CD4-positive, alpha-beta T cell (primary cell): ENCODE data around the gene P2RX5. TPM values are rescaled to one million over a fixed set of nuclear protein-coding genes. Genes with fewer than 3 reads are reported as not detected.

ENCODE experiments used
- ATAC-seq: fragments of 200-7000 bp; cut with Tn5 transposase; one replicate; pipeline ENCODE4 v1.10.0; 2022; ENCODE audit warnings: mild to moderate bottlenecking; ENCODE audit not compliant: poor library complexity
- CTCF ChIA-PET: fragments of 350-600 bp; sonication (Branson Sonifier 250); formaldehyde crosslinking; loops from one replicate; lab custom pipeline; 2021; ENCODE audit warnings: antibody characterized with exemption, inconsistent platforms; lab: Charles Lee
- POLR2A ChIA-PET: fragments of 350-600 bp; sonication (Branson Sonifier 250); formaldehyde crosslinking; loops from one replicate; lab custom pipeline; 2021; ENCODE audit warnings: antibody characterized with exemption, inconsistent platforms; lab: Charles Lee
- DNase-seq, 14 experiments: peaks; one replicate each; pipeline ENCODE4 v3.0.0-alpha.2; 2013 to 2020; ENCODE audit warnings: mixed read lengths in 2 of 14
- H3K27ac ChIP-seq, 2 donors: one replicate each; pipeline versions ENCODE4 v1.5.1 to v1.7.0; 2013; ENCODE audit warnings: low read length in 2 of 2, low read depth in 1 of 2, mild to moderate bottlenecking in 1 of 2
- H3K27me3 ChIP-seq, 2 experiments: 1 replicate in 1 of 2; 2 replicates in 1 of 2; pipeline versions ENCODE4 v1.6.1 to v1.7.0; 2013; ENCODE audit warnings: low read length in 2 of 2, control low read depth in 1 of 2, mild to moderate bottlenecking in 1 of 2, moderate library complexity in 1 of 2; ENCODE audit not compliant: insufficient read depth in 2 of 2, control insufficient read depth in 1 of 2
- H3K36me3 ChIP-seq: one replicate; pipeline ENCODE4 v1.6.1; 2013; ENCODE audit warnings: low read length, control low read depth; ENCODE audit not compliant: insufficient read depth
- H3K4me1 ChIP-seq: one replicate; pipeline ENCODE4 v1.6.1; 2013; ENCODE audit warnings: low read length, control low read depth; ENCODE audit not compliant: insufficient read depth
- H3K4me3 ChIP-seq: one replicate; pipeline ENCODE4 v1.5.1; 2013; ENCODE audit warnings: mild to moderate bottlenecking, low read length, moderate library complexity
- H3K9me3 ChIP-seq, 2 experiments: 1 replicate in 1 of 2; 2 replicates in 1 of 2; pipeline versions ENCODE4 v1.6.1 to v1.7.0; 2013; ENCODE audit warnings: low read length in 2 of 2, mild to moderate bottlenecking in 2 of 2, control low read depth in 1 of 2, moderate library complexity in 1 of 2; ENCODE audit not compliant: control insufficient read depth in 1 of 2, insufficient read depth in 1 of 2
- H3K27ac Mint-ChIP-seq: one replicate; pipeline ENCODE4 v1.8.0; 2020; ENCODE audit warnings: mixed read lengths
- H3K27me3 Mint-ChIP-seq: one replicate; pipeline ENCODE4 v1.8.0; 2021; ENCODE audit warnings: mixed read lengths
- H3K36me3 Mint-ChIP-seq: one replicate; pipeline ENCODE4 v1.8.0; 2021; ENCODE audit warnings: low read depth, mixed read lengths
- H3K4me1 Mint-ChIP-seq: one replicate; pipeline ENCODE4 v1.8.0; 2021; ENCODE audit warnings: low read depth, mixed read lengths
- H3K4me3 Mint-ChIP-seq: one replicate; pipeline ENCODE4 v1.8.0; 2020; ENCODE audit warnings: mild to moderate bottlenecking, mixed read lengths
- H3K9me3 Mint-ChIP-seq: one replicate; pipeline ENCODE4 v1.8.0; 2020; ENCODE audit warnings: mixed read lengths
- intact Hi-C, 2 experiments: fragments of 100-400 bp; cut with DNase I in 1 of 2; cut with micrococcal nuclease in 1 of 2; formaldehyde crosslinking; loops; one replicate each; pipeline versions ENCODE4 v1.15.1 to v1.9.0; 2023 to 2025; cut with DNase I, micrococcal nuclease
- total RNA-seq, 174 experiments: library from RNA in 2 of 174; stranded (reverse) in 2 of 174; gene quantifications; one replicate each; pipeline ENCODE4 v1.2.3 and lab custom pipeline; 2021 to 2026
- TF ChIP-seq, protein P1 (sequence below): fragments of 200-600 bp; IDR thresholded peaks from one replicate; pipeline ENCODE4 v1.8.0; 2022; ENCODE audit warnings: antibody characterized with exemption, mild to moderate bottlenecking

The P2RX5 gene
- total RNA-seq, 2 experiments from 2014 or later, result 14.3 to 16.0 TPM

DNA sequence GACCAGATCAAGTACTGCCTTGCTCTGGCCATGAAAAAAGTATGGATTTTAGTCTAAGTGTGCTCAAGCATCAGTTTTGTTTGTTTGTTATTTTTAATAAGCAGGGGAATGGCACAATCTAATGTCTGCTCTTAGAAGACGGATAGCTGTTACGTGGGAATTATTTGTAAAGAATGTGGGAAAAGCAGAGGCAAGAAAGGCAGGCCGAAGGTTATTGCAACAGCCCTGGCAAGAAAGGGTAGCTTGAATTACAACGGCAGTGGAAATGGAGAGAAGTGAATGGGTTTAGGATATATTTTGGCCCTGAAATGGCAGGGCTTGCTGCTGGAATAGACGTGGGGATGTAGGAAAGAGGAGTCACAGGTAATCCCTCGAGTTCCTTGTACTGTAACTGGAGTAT, 26.8 kb upstream of the P2RX5 start:
- POLR2A ChIA-PET, result interaction anchor here (0.6 to 5.4 kb wide), 11 partner anchors 11 to 1763 kb away, joined by 3 to 35 read pairs (median 3); partner anchors contain the start of genes ATP2A3, CTNS, DERL2 and EMC6
- TF ChIP-seq, protein P1, sequence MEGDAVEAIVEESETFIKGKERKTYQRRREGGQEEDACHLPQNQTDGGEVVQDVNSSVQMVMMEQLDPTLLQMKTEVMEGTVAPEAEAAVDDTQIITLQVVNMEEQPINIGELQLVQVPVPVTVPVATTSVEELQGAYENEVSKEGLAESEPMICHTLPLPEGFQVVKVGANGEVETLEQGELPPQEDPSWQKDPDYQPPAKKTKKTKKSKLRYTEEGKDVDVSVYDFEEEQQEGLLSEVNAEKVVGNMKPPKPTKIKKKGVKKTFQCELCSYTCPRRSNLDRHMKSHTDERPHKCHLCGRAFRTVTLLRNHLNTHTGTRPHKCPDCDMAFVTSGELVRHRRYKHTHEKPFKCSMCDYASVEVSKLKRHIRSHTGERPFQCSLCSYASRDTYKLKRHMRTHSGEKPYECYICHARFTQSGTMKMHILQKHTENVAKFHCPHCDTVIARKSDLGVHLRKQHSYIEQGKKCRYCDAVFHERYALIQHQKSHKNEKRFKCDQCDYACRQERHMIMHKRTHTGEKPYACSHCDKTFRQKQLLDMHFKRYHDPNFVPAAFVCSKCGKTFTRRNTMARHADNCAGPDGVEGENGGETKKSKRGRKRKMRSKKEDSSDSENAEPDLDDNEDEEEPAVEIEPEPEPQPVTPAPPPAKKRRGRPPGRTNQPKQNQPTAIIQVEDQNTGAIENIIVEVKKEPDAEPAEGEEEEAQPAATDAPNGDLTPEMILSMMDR, result no peak
- DNase-seq (no peak), ATAC-seq (no peak)
- Mint-ChIP-seq H3K4me1 (peaks cover 45% of the 10 kb centered on the region), H3K36me3 (peaks cover 45% of the 10 kb centered on the region), H3K27me3 (no peaks in the 10 kb centered on the region), H3K27ac (peak overlapping the region; percentile 75), H3K4me3 (peak overlapping the region; percentile 89), H3K9me3 (no peaks in the 10 kb centered on the region)
- CTCF ChIA-PET, result interaction anchor here (0.9 to 1.9 kb wide), 9 partner anchors 12 to 674 kb away, joined by 3 to 11 read pairs (median 4); partner anchors contain the start of genes NCBP3 and P2RX5
- no peaks in the 10 kb centered on the region for H3K27me3 ChIP-seq
- H3K9me3 ChIP-seq, result no peaks in the 10 kb centered on the region
- peaks cover 16% of the 10 kb centered on the region for H3K36me3 ChIP-seq
- peaks cover 51% of the 10 kb centered on the region for H3K4me1 ChIP-seq
- H3K27ac ChIP-seq, result peak overlapping the region in 1 of 2 donors; percentile 57
- intact Hi-C loops, result loop anchor here (1.0 to 5.0 kb wide), 4 partner anchors 11 to 54 kb away; partner anchors contain the start of genes EMC6 (in 1 of the 2) and TAX1BP3 (in 1 of the 2)
- peak overlapping the region; percentile 94 for H3K4me3 ChIP-seq

GRCh38 chr17:3719265-3719664, 23.3 kb upstream of the P2RX5 start:
- peak overlapping the region; percentile 56 for H3K27ac Mint-ChIP-seq
- Histone ChIP-seq H3K9me3 (no peaks in the 10 kb centered on the region), H3K27me3 (no peaks in the 10 kb centered on the region), H3K36me3 (peaks cover 51% of the 10 kb centered on the region), H3K4me1 (peaks cover 44% of the 10 kb centered on the region), H3K4me3 (no peak overlapping the region), H3K27ac (no peak overlapping the region)
- no peaks in the 10 kb centered on the region for H3K9me3 Mint-ChIP-seq
- ChIA-PET POLR2A (interaction anchor here (5.4 kb wide), 1 partner anchor 7 kb away, joined by 35 read pairs; no protein-coding TSS in a partner anchor), CTCF (interaction anchor here (0.6 to 2.1 kb wide), 3 partner anchors 18 to 125 kb away, joined by 3 to 7 read pairs (median 4); no protein-coding TSS in a partner anchor)
- H3K4me3 Mint-ChIP-seq, result no peak overlapping the region
- intact Hi-C loops, result no loop called here
- peaks cover 77% of the 10 kb centered on the region for H3K36me3 Mint-ChIP-seq
- TF ChIP-seq, protein P1, result no peak
- peaks cover 53% of the 10 kb centered on the region for H3K4me1 Mint-ChIP-seq
- no peak for DNase-seq
- no peaks in the 10 kb centered on the region for H3K27me3 Mint-ChIP-seq
- no peak for ATAC-seq

- ATAC-seq, result no peak
- Mint-ChIP-seq H3K9me3 (no peaks in the 10 kb centered on the region), H3K27me3 (no peaks in the 10 kb centered on the region), H3K36me3 (peaks cover 73% of the 10 kb centered on the region), H3K27ac (peak overlapping the region; percentile 27), H3K4me1 (peaks cover 52% of the 10 kb centered on the region), H3K4me3 (no peak overlapping the region)
- Histone ChIP-seq H3K27ac (no peak overlapping the region), H3K4me3 (no peak overlapping the region), H3K4me1 (peaks cover 43% of the 10 kb centered on the region), H3K27me3 (no peaks in the 10 kb centered on the region), H3K36me3 (peaks cover 51% of the 10 kb centered on the region), H3K9me3 (no peaks in the 10 kb centered on the region)
- ChIA-PET POLR2A (no interaction called here), CTCF (no interaction called here)
- intact Hi-C loops, result no loop called here
- DNase-seq, result no peak
- TF ChIP-seq, protein P1, result no peak
Observed at GRCh38 chr17:3718201-3718600, 22.2 kb upstream of the P2RX5 start.
